SU-DHL-6 (cell line): ENCODE measurements around the gene ZNF689.

ENCODE experiments used
- EZH2phosphoT487 ChIP-seq: fragments of 200-600 bp; sonication (generic), shearing (Covaris generic); conservative IDR thresholded peaks from 2 replicates; pipeline ENCODE4 v1.6.1; 2018; ENCODE audit warnings: mild to moderate bottlenecking, antibody characterized with exemption, low read length, moderate library complexity, mixed read lengths
- TF ChIP-seq, protein P1 (sequence below): fragments of 200-600 bp; sonication (generic); IDR thresholded peaks from one replicate; pipeline ENCODE4 v1.5.1; 2017; ENCODE audit warnings: antibody characterized with exemption, mild to moderate bottlenecking, low read length, moderate library complexity; ENCODE audit not compliant: insufficient read depth, poor library complexity, severe bottlenecking

DNA sequence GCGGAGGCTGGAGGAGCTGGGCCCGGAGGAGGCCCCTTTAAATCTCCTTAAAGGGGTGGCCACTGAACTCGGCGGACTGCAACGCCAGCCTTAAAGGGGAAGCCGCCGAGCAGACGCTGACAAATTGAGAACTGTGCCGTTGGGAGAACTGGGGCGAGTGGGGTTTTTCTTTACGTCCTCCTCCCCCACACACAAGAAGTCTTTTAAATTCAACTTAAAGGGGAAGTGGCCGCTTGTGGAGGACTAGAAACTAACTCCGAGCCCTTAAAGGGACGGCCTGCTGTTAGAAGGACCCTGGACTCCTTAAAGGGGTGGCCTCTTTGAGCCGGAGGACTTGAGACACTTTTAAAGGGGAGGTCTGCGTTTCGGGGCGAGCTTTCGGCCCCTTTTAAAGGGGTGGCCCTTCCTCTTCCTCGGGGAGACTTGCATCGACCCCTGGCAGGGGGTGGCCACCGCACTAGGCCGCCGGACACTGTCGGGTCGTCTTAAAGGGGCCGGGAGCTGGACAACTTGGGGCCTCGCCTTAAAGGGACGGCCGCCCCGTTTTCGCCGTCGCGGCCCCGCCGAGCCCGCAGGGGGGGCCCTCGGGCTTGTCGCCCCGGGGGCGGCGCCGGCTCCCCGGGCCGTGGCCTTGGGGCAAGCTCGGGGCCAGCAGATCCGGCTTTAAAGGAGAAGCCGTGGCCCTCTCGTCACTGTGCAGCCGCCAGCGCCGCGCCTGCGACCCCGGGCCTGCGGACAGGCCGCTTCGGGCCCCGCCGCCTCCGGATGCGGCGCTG is 48.7 kb upstream of the ZNF689 start:
- TF ChIP-seq, protein P1, sequence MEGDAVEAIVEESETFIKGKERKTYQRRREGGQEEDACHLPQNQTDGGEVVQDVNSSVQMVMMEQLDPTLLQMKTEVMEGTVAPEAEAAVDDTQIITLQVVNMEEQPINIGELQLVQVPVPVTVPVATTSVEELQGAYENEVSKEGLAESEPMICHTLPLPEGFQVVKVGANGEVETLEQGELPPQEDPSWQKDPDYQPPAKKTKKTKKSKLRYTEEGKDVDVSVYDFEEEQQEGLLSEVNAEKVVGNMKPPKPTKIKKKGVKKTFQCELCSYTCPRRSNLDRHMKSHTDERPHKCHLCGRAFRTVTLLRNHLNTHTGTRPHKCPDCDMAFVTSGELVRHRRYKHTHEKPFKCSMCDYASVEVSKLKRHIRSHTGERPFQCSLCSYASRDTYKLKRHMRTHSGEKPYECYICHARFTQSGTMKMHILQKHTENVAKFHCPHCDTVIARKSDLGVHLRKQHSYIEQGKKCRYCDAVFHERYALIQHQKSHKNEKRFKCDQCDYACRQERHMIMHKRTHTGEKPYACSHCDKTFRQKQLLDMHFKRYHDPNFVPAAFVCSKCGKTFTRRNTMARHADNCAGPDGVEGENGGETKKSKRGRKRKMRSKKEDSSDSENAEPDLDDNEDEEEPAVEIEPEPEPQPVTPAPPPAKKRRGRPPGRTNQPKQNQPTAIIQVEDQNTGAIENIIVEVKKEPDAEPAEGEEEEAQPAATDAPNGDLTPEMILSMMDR: no peak
- TF ChIP-seq EZH2phosphoT487: no peak
